CD4-positive, alpha-beta T cell treated with Interleukin-21 for 1 hour (primary cell): ENCODE results near the gene OTOG.

ENCODE experiments used
- DNase-seq: peaks from one replicate; pipeline ENCODE4 v3.0.0-alpha.2; 2020

OTOG gene

GRCh38 chr11:17541330-17541885 lies 5.7 kb upstream of the OTOG start:
- DNase-seq, result no peak

- DNase-seq, result no peak
These were observed 4.8 kb upstream of the OTOG start for GRCh38 chr11:17542249-17542648.

GRCh38 chr11:17543041-17543440 lies 4.0 kb upstream of the OTOG start:
- no peak for DNase-seq

- no peak for DNase-seq
These were observed 3.4 kb upstream of the OTOG start for GRCh38 chr11:17543574-17544180.

GRCh38 chr11:17544181-17544622 lies 2.9 kb upstream of the OTOG start, which contains the start of gene USH1C:
USH1C (minus strand) TSS chr11:17544416; CDS start chr11:17544307, 109 bp downstream.
- peak; percentile 1 for DNase-seq

GRCh38 chr11:17546240-17546639 lies 819 bp upstream of the OTOG start:
- DNase-seq, result no peak

- DNase-seq, result no peak
These were observed 873 bp downstream of the OTOG start for GRCh38 chr11:17547932-17548331.

GRCh38 chr11:17548444-17548843 lies 1.4 kb downstream of the OTOG start:
- no peak for DNase-seq

GRCh38 chr11:17550450-17551346 lies 3.6 kb downstream of the OTOG start:
- DNase-seq, result no peak

GRCh38 chr11:17551347-17552040 lies 4.4 kb downstream of the OTOG start:
- no peak for DNase-seq

- DNase-seq, result no peak
These were observed 4.9 kb downstream of the OTOG start for GRCh38 chr11:17552041-17552355.

- no peak for DNase-seq
These were observed 5.6 kb downstream of the OTOG start for GRCh38 chr11:17552392-17553248.

GRCh38 chr11:17553249-17553546 lies 6.1 kb downstream of the OTOG start:
- no peak for DNase-seq

GRCh38 chr11:17554487-17554886 lies 7.4 kb downstream of the OTOG start:
- no peak for DNase-seq

GRCh38 chr11:17556999-17557398 lies 9.9 kb downstream of the OTOG start:
- no peak for DNase-seq

- no peak for DNase-seq
These were observed 11.1 kb downstream of the OTOG start for GRCh38 chr11:17558025-17558780.

GRCh38 chr11:17558916-17559315 lies 11.9 kb downstream of the OTOG start:
- DNase-seq, result no peak

GRCh38 chr11:17559341-17560087 lies 12.5 kb downstream of the OTOG start:
- DNase-seq, result no peak

- no peak for DNase-seq
These were observed 13.4 kb downstream of the OTOG start for GRCh38 chr11:17560281-17561110.

GRCh38 chr11:17561111-17561415 lies 14.0 kb downstream of the OTOG start:
- no peak for DNase-seq
